ENCODE data around the gene IFFO2. TPM values are rescaled to one million over a fixed set of nuclear protein-coding genes. Genes with fewer than 3 reads are reported as not detected.
A peak's percentile ranks its signal among the peaks of the same experiment; 100 is the strongest.

The IFFO2 gene
- total RNA-seq, 1 experiment from 2014 or later: 18.7 TPM

- peaks cover 12% of the 10 kb centered on the region for H3K4me1 ChIP-seq
- no peaks in the 10 kb centered on the region for H3K9me3 Mint-ChIP-seq (ENCODE audit: unreplicated experiment)
- DNase-seq: no peak
- no peaks in the 10 kb centered on the region for H3K27me3 Mint-ChIP-seq (ENCODE audit: insufficient read depth, unreplicated experiment)
- no peaks in the 10 kb centered on the region for H3K36me3 ChIP-seq (ENCODE audit: control insufficient read depth, insufficient read depth, low read length)
- H3K27ac Mint-ChIP-seq (ENCODE audit: unreplicated experiment): no peak overlapping the region
- no peaks in the 10 kb centered on the region for H3K9me3 ChIP-seq
- H3K4me3 Mint-ChIP-seq (ENCODE audit: unreplicated experiment): no peak overlapping the region
- no peaks in the 10 kb centered on the region for H3K36me3 Mint-ChIP-seq (ENCODE audit: insufficient read depth, unreplicated experiment)
- intact Hi-C loops (cut with micrococcal nuclease; ENCODE audit: unreplicated experiment): no loop called here
- no peak overlapping the region for H3K4me3 ChIP-seq (ENCODE audit: low read depth, low read length)
- no TSS peak for BruUV-seq (replicated peaks)
- H3K27me3 ChIP-seq (replicated peaks; ENCODE audit: control insufficient read depth, insufficient read depth, low read length): no peaks in the 10 kb centered on the region
- CTCF ChIA-PET: interaction anchor here (1.5 kb wide), 1 partner anchor 11 kb away, joined by 5 read pairs; no protein-coding TSS in a partner anchor
- POLR2A ChIA-PET: no interaction called here
- no peaks in the 10 kb centered on the region for H3K4me1 Mint-ChIP-seq (ENCODE audit: low read depth, unreplicated experiment)
- TF ChIP-seq CTCF (IDR thresholded peaks at IDR 0.05; ENCODE audit: insufficient read depth in 1 of 2, low read depth in 1 of 2, low read length in 1 of 2, severe bottlenecking in 1 of 2, unreplicated experiment in 1 of 2): no peak
Measured at GRCh38 chr1:18924221-18924691, 32.2 kb downstream of the IFFO2 start.

GRCh38 chr1:18923756-18924211, 32.7 kb downstream of the IFFO2 start:
- intact Hi-C loops (cut with micrococcal nuclease; ENCODE audit: unreplicated experiment): no loop called here
- Histone ChIP-seq H3K36me3 (ENCODE audit: control insufficient read depth, insufficient read depth, low read length) (no peaks in the 10 kb centered on the region), H3K27me3 (replicated peaks; ENCODE audit: control insufficient read depth, insufficient read depth, low read length) (no peaks in the 10 kb centered on the region), H3K9me3 (no peaks in the 10 kb centered on the region), H3K4me3 (ENCODE audit: low read depth, low read length) (no peak overlapping the region), H3K4me1 (peaks cover 12% of the 10 kb centered on the region)
- no TSS peak for BruUV-seq (replicated peaks)
- no peaks in the 10 kb centered on the region for H3K4me1 Mint-ChIP-seq (ENCODE audit: low read depth, unreplicated experiment)
- no peak for DNase-seq
- CTCF ChIA-PET: interaction anchor here (1.5 kb wide), 1 partner anchor 11 kb away, joined by 5 read pairs; no protein-coding TSS in a partner anchor
- H3K4me3 Mint-ChIP-seq (ENCODE audit: unreplicated experiment): no peak overlapping the region
- H3K27ac Mint-ChIP-seq (ENCODE audit: unreplicated experiment): no peak overlapping the region
- H3K27me3 Mint-ChIP-seq (ENCODE audit: insufficient read depth, unreplicated experiment): no peaks in the 10 kb centered on the region
- POLR2A ChIA-PET: no interaction called here
- TF ChIP-seq CTCF (IDR thresholded peaks at IDR 0.05; ENCODE audit: insufficient read depth in 1 of 2, low read depth in 1 of 2, low read length in 1 of 2, severe bottlenecking in 1 of 2, unreplicated experiment in 1 of 2): no peak
- H3K9me3 Mint-ChIP-seq (ENCODE audit: unreplicated experiment): no peaks in the 10 kb centered on the region
- H3K36me3 Mint-ChIP-seq (ENCODE audit: insufficient read depth, unreplicated experiment): no peaks in the 10 kb centered on the region

- H3K36me3 Mint-ChIP-seq (ENCODE audit: insufficient read depth, unreplicated experiment): no peaks in the 10 kb centered on the region
- H3K36me3 ChIP-seq (ENCODE audit: control insufficient read depth, insufficient read depth, low read length): no peaks in the 10 kb centered on the region
- H3K9me3 Mint-ChIP-seq (ENCODE audit: unreplicated experiment): no peaks in the 10 kb centered on the region
- H3K4me1 Mint-ChIP-seq (ENCODE audit: low read depth, unreplicated experiment): no peaks in the 10 kb centered on the region
- no peak for TF ChIP-seq CTCF (IDR thresholded peaks at IDR 0.05; ENCODE audit: insufficient read depth in 1 of 2, low read depth in 1 of 2, low read length in 1 of 2, severe bottlenecking in 1 of 2, unreplicated experiment in 1 of 2)
- H3K27me3 Mint-ChIP-seq (ENCODE audit: insufficient read depth, unreplicated experiment): no peaks in the 10 kb centered on the region
- intact Hi-C loops (cut with micrococcal nuclease; ENCODE audit: unreplicated experiment): no loop called here
- CTCF ChIA-PET: interaction anchor here (0.7 to 1.5 kb wide), 2 partner anchors 10 to 27 kb away, joined by 3 to 5 read pairs; no protein-coding TSS in a partner anchor
- peaks cover 12% of the 10 kb centered on the region for H3K4me1 ChIP-seq
- no peak overlapping the region for H3K4me3 Mint-ChIP-seq (ENCODE audit: unreplicated experiment)
- DNase-seq: no peak
- H3K4me3 ChIP-seq (ENCODE audit: low read depth, low read length): no peak overlapping the region
- POLR2A ChIA-PET: no interaction called here
- H3K9me3 ChIP-seq: no peaks in the 10 kb centered on the region
- peak overlapping the region; percentile 12 for H3K27ac Mint-ChIP-seq (ENCODE audit: unreplicated experiment)
- no peaks in the 10 kb centered on the region for H3K27me3 ChIP-seq (replicated peaks; ENCODE audit: control insufficient read depth, insufficient read depth, low read length)
- no TSS peak for BruUV-seq (replicated peaks)
Measured at GRCh38 chr1:18922848-18923755, 33.4 kb downstream of the IFFO2 start.
